Ascending aorta (tissue), 2 donors: ENCODE results near the gene METTL22. TPM values are rescaled to one million over a fixed set of nuclear protein-coding genes. Genes with fewer than 3 reads are reported as not detected.

Experiments used
- DNase-seq, 2 donors: peaks; one replicate each; pipeline ENCODE4 v3.0.0-alpha.2; 2019; ENCODE audit warnings: low spot score in 2 of 2
- H3K27ac ChIP-seq, 2 donors: fragments of 200-600 bp; sonication (generic); one replicate each; pipeline ENCODE4 v1.5.1; 2016 to 2017; ENCODE audit warnings: mild to moderate bottlenecking in 1 of 2
- H3K27me3 ChIP-seq: fragments of 200-600 bp; sonication (generic); one replicate; pipeline ENCODE4 v1.5.1; 2017
- H3K36me3 ChIP-seq, 2 donors: fragments of 200-600 bp; sonication (generic); one replicate each; pipeline ENCODE4 v1.5.1; 2016
- H3K4me1 ChIP-seq, 2 donors: fragments of 200-600 bp; sonication (generic); one replicate each; pipeline ENCODE4 v1.5.1; 2016 to 2017; ENCODE audit warnings: mild to moderate bottlenecking in 1 of 2
- H3K4me3 ChIP-seq, 2 donors: fragments of 200-600 bp; sonication (generic); one replicate each; pipeline ENCODE4 v1.5.1; 2016 to 2017; ENCODE audit warnings: mild to moderate bottlenecking in 1 of 2
- H3K9me3 ChIP-seq, 2 donors: fragments of 200-600 bp; sonication (generic); one replicate each; pipeline ENCODE4 v1.5.1; 2016
- CTCF ChIP-seq, 3 experiments: fragments of 200-600 bp in 2 of 3; fragments of 450-650 bp in 1 of 3; sonication (generic) in 2 of 3; IDR thresholded peaks; one replicate each; pipeline ENCODE4 v1.5.1; 2016 to 2019; ENCODE audit warnings: antibody characterized with exemption in 3 of 3, mild to moderate bottlenecking in 1 of 3, moderate library complexity in 1 of 3
- intact Hi-C: fragments of 100-400 bp; cut with DNase I; formaldehyde crosslinking; loops from one replicate; pipeline ENCODE4 v1.15.1; 2023
- total RNA-seq: library from RNA; depleted of rRNA; stranded (reverse); fragments of >200 nt; gene quantifications from one replicate; pipeline ENCODE4 v1.1.0, GENCODE V29; 2016

METTL22 gene
- total RNA-seq, 1 donor from 2014 or later = 31.7 TPM

GRCh38 chr16:8589057-8589899, 32.2 kb upstream of the METTL22 start:
- no peak for TF ChIP-seq CTCF (IDR thresholded peaks at IDR 0.05)

GRCh38 chr16:8589900-8590688, 31.4 kb upstream of the METTL22 start, which contains the start of gene TMEM114:
TMEM114 (minus strand) TSS chr16:8590511; CDS start chr16:8589838, 673 bp downstream.
- no peak for DNase-seq
- Histone ChIP-seq H3K4me1 (peaks cover 0 to 3% of the 10 kb centered on the region in 2 donors), H3K36me3 (no peaks in the 10 kb centered on the region), H3K27ac (no peak within 1 kb of the TSS), H3K4me3 (peak within 1 kb of the TSS; percentile 35 to 42), H3K9me3 (no peaks in the 10 kb centered on the region), H3K27me3 (peaks cover 7% of the 10 kb centered on the region)
- intact Hi-C loops = no loop called here
- TF ChIP-seq CTCF (IDR thresholded peaks at IDR 0.05) = no peak

More at GRCh38 chr16:8589057-8589899, 32.2 kb upstream of the METTL22 start:
- DNase-seq = no peak
- Histone ChIP-seq H3K27me3 (peaks cover 7% of the 10 kb centered on the region), H3K4me3 (peak overlapping the region; percentile 35 to 42), H3K36me3 (no peaks in the 10 kb centered on the region), H3K4me1 (peaks cover 0 to 3% of the 10 kb centered on the region in 2 donors), H3K27ac (no peak overlapping the region), H3K9me3 (no peaks in the 10 kb centered on the region)
- intact Hi-C loops = no loop called here

GRCh38 chr16:8590811-8591210, 30.7 kb upstream of the METTL22 start:
- Histone ChIP-seq H3K27ac (no peak overlapping the region), H3K4me1 (peaks cover 0 to 3% of the 10 kb centered on the region in 2 donors), H3K4me3 (no peak overlapping the region), H3K9me3 (no peaks in the 10 kb centered on the region), H3K27me3 (peaks cover 7% of the 10 kb centered on the region), H3K36me3 (no peaks in the 10 kb centered on the region)
- no peak for DNase-seq
- intact Hi-C loops = no loop called here
- TF ChIP-seq CTCF (IDR thresholded peaks at IDR 0.05) = no peak

- peaks cover 7% of the 10 kb centered on the region for H3K27me3 ChIP-seq
- H3K9me3 ChIP-seq = peaks cover 0 to 2% of the 10 kb centered on the region in 2 donors
- H3K4me3 ChIP-seq = no peak overlapping the region
- intact Hi-C loops = no loop called here
- no peak for TF ChIP-seq CTCF (IDR thresholded peaks at IDR 0.05)
- no peak overlapping the region for H3K27ac ChIP-seq
- no peaks in the 10 kb centered on the region for H3K36me3 ChIP-seq
- no peak for DNase-seq
- H3K4me1 ChIP-seq = peaks cover 0 to 3% of the 10 kb centered on the region in 2 donors
Measured at GRCh38 chr16:8591451-8591850, 30.0 kb upstream of the METTL22 start.

GRCh38 chr16:8594149-8594666, 27.3 kb upstream of the METTL22 start:
- DNase-seq = no peak
- Histone ChIP-seq H3K4me3 (no peak overlapping the region), H3K27me3 (peaks cover 5% of the 10 kb centered on the region), H3K9me3 (peaks cover 0 to 7% of the 10 kb centered on the region in 2 donors), H3K4me1 (peaks cover 0 to 3% of the 10 kb centered on the region in 2 donors), H3K36me3 (no peaks in the 10 kb centered on the region), H3K27ac (no peak overlapping the region)
- no peak for TF ChIP-seq CTCF (IDR thresholded peaks at IDR 0.05)
- intact Hi-C loops = no loop called here
